Measurements from ENCODE around the gene SERPINB10.
"Not testable (repeated sequence)": the region's sequence is repeated elsewhere in the genome, so short reads cannot be mapped to it uniquely, and the experiment has no call there.

Gene SERPINB10

DNA sequence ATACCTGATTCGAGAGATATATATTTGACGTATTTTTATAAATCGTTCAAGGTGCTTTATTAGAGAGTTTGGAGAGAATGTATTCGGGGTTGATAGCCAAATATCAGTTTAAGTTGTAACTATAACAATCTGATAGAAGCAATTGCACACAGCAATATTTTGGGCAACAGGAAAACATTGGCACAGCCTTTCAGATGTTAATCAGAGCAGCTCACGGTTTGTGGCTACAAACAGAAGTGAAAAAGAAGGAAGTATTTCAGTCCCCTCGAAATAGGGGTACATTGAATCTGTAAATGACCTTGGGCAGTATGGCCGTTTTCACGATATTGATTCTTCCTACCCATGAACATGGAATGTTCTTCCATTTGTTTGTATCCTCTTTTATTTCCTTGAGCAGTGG lies 20.6 kb downstream of the SERPINB10 start (continued):
- TF ChIP-seq ZNF585B (tag by site-specific recombination; IDR thresholded peaks at IDR 0.05) (no peak), ZSCAN30 (tag by site-specific recombination; IDR thresholded peaks at IDR 0.05) (no peak), ZNF274 (IDR thresholded peaks at IDR 0.05; ENCODE audit: low read length) (no peak), ZNF274 (tag by site-specific recombination; IDR thresholded peaks at IDR 0.05; ENCODE audit: borderline replicate concordance) (no peak), OVOL3 (tag by site-specific recombination; IDR thresholded peaks at IDR 0.05) (no peak), ZBTB1 (tag by site-specific recombination; IDR thresholded peaks at IDR 0.05) (no peak), KLF16 (tag by site-specific recombination; IDR thresholded peaks at IDR 0.05) (no peak), ZNF214 (tag by site-specific recombination; IDR thresholded peaks at IDR 0.05; ENCODE audit: borderline replicate concordance) (no peak)
- TF ChIP-seq, protein P1, sequence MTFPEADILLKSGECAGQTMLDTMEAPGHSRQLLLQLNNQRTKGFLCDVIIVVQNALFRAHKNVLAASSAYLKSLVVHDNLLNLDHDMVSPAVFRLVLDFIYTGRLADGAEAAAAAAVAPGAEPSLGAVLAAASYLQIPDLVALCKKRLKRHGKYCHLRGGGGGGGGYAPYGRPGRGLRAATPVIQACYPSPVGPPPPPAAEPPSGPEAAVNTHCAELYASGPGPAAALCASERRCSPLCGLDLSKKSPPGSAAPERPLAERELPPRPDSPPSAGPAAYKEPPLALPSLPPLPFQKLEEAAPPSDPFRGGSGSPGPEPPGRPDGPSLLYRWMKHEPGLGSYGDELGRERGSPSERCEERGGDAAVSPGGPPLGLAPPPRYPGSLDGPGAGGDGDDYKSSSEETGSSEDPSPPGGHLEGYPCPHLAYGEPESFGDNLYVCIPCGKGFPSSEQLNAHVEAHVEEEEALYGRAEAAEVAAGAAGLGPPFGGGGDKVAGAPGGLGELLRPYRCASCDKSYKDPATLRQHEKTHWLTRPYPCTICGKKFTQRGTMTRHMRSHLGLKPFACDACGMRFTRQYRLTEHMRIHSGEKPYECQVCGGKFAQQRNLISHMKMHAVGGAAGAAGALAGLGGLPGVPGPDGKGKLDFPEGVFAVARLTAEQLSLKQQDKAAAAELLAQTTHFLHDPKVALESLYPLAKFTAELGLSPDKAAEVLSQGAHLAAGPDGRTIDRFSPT (tag by site-specific recombination; IDR thresholded peaks at IDR 0.05), result no peak
- TF ChIP-seq, protein P2, sequence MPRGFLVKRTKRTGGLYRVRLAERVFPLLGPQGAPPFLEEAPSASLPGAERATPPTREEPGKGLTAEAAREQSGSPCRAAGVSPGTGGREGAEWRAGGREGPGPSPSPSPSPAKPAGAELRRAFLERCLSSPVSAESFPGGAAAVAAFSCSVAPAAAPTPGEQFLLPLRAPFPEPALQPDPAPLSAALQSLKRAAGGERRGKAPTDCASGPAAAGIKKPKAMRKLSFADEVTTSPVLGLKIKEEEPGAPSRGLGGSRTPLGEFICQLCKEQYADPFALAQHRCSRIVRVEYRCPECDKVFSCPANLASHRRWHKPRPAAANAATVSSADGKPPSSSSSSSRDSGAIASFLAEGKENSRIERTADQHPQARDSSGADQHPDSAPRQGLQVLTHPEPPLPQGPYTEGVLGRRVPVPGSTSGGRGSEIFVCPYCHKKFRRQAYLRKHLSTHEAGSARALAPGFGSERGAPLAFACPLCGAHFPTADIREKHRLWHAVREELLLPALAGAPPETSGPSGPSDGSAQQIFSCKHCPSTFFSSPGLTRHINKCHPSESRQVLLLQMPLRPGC (tag by site-specific recombination; IDR thresholded peaks at IDR 0.05), result no peak

DNA sequence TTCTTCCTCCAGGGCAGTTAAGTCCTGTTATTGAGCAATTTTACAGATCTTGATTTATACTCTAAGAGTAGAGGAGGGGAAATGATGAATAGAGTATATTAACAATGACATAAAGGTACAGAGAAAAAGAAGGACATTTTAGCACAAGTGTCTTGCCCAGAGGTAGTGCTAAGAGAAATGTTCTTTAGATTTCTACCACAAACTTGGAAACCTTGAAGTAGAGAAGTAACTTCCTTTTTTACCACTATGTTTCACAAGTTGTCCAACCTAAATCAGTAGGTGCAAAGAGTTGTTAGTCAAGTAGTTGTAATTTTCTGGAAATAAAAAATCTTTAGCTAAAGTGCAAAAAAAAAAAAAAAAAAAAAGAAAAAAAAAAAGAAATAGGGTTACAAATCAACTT lies 21.6 kb downstream of the SERPINB10 start:
- POLR2A ChIA-PET; H3K9me3 ChIP-seq (ENCODE audit: control insufficient read depth, insufficient read depth, low read depth, low read length); H3K4me1 ChIP-seq (ENCODE audit: control insufficient read depth, insufficient read depth, low read length); H3K27ac ChIP-seq (ENCODE audit: extremely low read depth, low read depth, low read length); H3K4me3 ChIP-seq (ENCODE audit: low read depth, low read length); H3K36me3 ChIP-seq (ENCODE audit: control insufficient read depth in 2 of 2, insufficient read depth in 1 of 2, low read length in 2 of 2): not testable (repeated sequence)
- CTCF ChIA-PET, result interaction anchor here (1.0 kb wide), 1 partner anchor 81 kb away, joined by 5 read pairs; no protein-coding TSS in a partner anchor

DNA sequence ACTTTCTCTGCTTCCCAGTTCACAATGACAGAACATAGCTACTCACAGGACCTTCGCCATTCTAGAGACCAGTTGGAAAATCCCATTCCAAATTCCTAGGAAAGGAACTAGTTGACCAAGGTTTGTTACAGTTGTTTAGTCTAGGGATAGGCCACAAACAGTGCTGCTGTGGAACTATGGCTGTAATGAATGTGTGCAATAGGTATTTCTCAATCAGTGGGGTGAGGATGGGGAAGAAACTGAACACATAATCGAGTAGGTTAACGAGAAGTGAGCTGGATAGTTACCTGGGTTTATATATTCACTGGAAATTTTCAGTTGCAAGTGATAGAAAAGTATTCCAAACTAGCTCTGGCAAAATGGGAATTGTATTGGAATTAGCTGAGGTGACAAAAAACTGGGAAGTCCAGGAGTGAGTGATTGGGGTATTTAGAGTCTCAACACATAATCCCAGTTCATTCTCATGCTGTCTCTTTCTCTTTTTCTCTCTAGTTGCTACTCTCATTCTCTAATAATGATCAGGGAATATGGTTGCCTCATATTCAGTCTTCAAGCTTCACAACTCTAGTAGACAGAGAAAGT lies 23.1 kb downstream of the SERPINB10 start:
- no peaks in the 10 kb centered on the region for H3K36me3 ChIP-seq (ENCODE audit: control insufficient read depth in 2 of 2, insufficient read depth in 1 of 2, low read length in 2 of 2)
- TF ChIP-seq, protein P3, sequence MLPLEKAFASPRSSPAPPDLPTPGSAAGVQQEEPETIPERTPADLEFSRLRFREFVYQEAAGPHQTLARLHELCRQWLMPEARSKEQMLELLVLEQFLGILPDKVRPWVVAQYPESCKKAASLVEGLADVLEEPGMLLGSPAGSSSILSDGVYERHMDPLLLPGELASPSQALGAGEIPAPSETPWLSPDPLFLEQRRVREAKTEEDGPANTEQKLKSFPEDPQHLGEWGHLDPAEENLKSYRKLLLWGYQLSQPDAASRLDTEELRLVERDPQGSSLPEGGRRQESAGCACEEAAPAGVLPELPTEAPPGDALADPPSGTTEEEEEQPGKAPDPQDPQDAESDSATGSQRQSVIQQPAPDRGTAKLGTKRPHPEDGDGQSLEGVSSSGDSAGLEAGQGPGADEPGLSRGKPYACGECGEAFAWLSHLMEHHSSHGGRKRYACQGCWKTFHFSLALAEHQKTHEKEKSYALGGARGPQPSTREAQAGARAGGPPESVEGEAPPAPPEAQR (tag by site-specific recombination; IDR thresholded peaks at IDR 0.05), result no peak
- TF ChIP-seq ZSCAN23 (tag by site-specific recombination; IDR thresholded peaks at IDR 0.05), result no peak
- TF ChIP-seq MZF1 (tag by site-specific recombination; IDR thresholded peaks at IDR 0.05; ENCODE audit: borderline replicate concordance), result no peak
- TF ChIP-seq SETDB1 (IDR thresholded peaks at IDR 0.05; ENCODE audit: insufficient read length, low read length), result no peak
- TF ChIP-seq, protein P4, sequence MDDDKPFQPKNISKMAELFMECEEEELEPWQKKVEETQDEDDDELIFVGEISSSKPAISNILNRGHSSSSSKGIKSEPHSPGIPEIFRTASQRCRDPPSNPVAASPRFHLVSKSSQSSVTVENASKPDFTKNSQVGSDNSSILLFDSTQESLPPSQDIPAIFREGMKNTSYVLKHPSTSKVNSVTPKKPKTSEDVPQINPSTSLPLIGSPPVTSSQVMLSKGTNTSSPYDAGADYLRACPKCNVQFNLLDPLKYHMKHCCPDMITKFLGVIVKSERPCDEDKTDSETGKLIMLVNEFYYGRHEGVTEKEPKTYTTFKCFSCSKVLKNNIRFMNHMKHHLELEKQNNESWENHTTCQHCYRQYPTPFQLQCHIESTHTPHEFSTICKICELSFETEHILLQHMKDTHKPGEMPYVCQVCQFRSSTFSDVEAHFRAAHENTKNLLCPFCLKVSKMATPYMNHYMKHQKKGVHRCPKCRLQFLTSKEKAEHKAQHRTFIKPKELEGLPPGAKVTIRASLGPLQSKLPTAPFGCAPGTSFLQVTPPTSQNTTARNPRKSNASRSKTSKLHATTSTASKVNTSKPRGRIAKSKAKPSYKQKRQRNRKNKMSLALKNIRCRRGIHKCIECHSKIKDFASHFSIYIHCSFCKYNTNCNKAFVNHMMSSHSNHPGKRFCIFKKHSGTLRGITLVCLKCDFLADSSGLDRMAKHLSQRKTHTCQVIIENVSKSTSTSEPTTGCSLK (tag by site-specific recombination; IDR thresholded peaks at IDR 0.05), result no peak
- TF ChIP-seq ZNF654 (tag by site-specific recombination; IDR thresholded peaks at IDR 0.05; ENCODE audit: low read depth), result no peak
- TF ChIP-seq ZNF184 (tag by site-specific recombination; IDR thresholded peaks at IDR 0.05), result no peak
- no peak for TF ChIP-seq ZNF555 (tag by site-specific recombination; conservative IDR thresholded peaks at IDR 0.05)
- no peak for TF ChIP-seq ZBTB20 (tag by site-specific recombination; IDR thresholded peaks at IDR 0.05)
- no peak for TF ChIP-seq ZNF664 (tag by site-specific recombination; IDR thresholded peaks at IDR 0.05)
- TF ChIP-seq, protein P2 (tag by site-specific recombination; IDR thresholded peaks at IDR 0.05), result no peak
- TF ChIP-seq ZNF404 (tag by site-specific recombination; IDR thresholded peaks at IDR 0.05), result no peak
- TF ChIP-seq, protein P1 (tag by site-specific recombination; IDR thresholded peaks at IDR 0.05), result no peak
- ChIA-PET POLR2A (no interaction called here), CTCF (interaction anchor here (0.5 to 1.0 kb wide), 3 partner anchors 20 to 914 kb away, joined by 3 to 7 read pairs (median 5); no protein-coding TSS in a partner anchor)
- no peak overlapping the region for H3K4me3 ChIP-seq (ENCODE audit: low read depth, low read length)
- H3K4me1 ChIP-seq (ENCODE audit: control insufficient read depth, insufficient read depth, low read length), result no peaks in the 10 kb centered on the region
- no peaks in the 10 kb centered on the region for H3K9me3 ChIP-seq (ENCODE audit: control insufficient read depth, insufficient read depth, low read depth, low read length)
- H3K27ac ChIP-seq (ENCODE audit: extremely low read depth, low read depth, low read length), result no peak overlapping the region

All from HEK293 (cell line).